Activated naive CD4-positive, alpha-beta T cell treated with anti-CD3 and anti-CD28 coated beads for 36 hours (primary cell): Measurements from ENCODE around the gene TRMT1L. TPM values are rescaled to one million over a fixed set of nuclear protein-coding genes. Genes with fewer than 3 reads are reported as not detected.

Experiments
- CTCF ChIA-PET: fragments of 350-600 bp; sonication (Branson Sonifier 250); formaldehyde crosslinking; loops from one replicate; lab custom pipeline; 2021; ENCODE audit warnings: antibody characterized with exemption; lab: Charles Lee
- DNase-seq: peaks from one replicate; pipeline ENCODE4 v3.0.0-alpha.2; 2020
- H3K27ac Mint-ChIP-seq: one replicate; pipeline ENCODE4 v1.8.0; 2021; ENCODE audit warnings: mild to moderate bottlenecking, mixed read lengths
- H3K27me3 Mint-ChIP-seq: one replicate; pipeline ENCODE4 v1.8.0; 2021; ENCODE audit warnings: low read depth, mixed read lengths
- H3K36me3 Mint-ChIP-seq: one replicate; pipeline ENCODE4 v1.8.0; 2021; ENCODE audit warnings: low read depth, mixed read lengths
- H3K4me1 Mint-ChIP-seq: one replicate; pipeline ENCODE4 v1.8.0; 2021; ENCODE audit warnings: low read depth, mixed read lengths
- H3K4me3 Mint-ChIP-seq: one replicate; pipeline ENCODE4 v1.8.0; 2021; ENCODE audit warnings: mild to moderate bottlenecking, moderate library complexity, mixed read lengths
- H3K9me3 Mint-ChIP-seq: one replicate; pipeline ENCODE4 v1.8.0; 2021; ENCODE audit warnings: mixed read lengths
- intact Hi-C: fragments of 100-400 bp; cut with micrococcal nuclease; formaldehyde crosslinking; loops from one replicate; pipeline ENCODE4 v1.15.1; 2023
- total RNA-seq, 2 experiments: library from RNA; stranded (reverse); gene quantifications; one replicate each; pipeline ENCODE4 v1.2.3, GENCODE V29; 2021

TRMT1L gene
- total RNA-seq, 2 experiments from 2014 or later, result 26.6 to 28.7 TPM

DNA sequence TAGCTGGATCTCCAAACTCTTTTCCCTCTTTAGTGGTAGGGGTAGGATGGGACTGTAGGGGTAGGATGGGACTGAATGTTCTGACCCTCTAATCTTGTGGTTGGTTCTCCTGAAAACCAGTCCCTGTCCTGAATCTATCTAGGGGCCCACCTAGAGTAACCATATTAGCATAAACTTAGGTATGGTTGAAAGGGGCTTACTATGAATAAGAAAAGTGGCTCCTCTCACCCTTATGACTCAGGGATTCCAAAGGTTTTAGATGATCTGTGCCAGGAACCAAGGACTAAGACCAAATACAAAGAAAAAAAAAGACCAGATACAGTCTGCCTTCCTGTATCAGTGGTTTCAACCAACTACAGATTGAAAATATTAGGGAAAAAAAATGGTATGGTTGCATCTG lies 82.4 kb downstream of the TRMT1L start:
- H3K4me1 Mint-ChIP-seq, result peaks cover 32% of the 10 kb centered on the region
- intact Hi-C loops, result no loop called here
- CTCF ChIA-PET, result interaction anchor here (1.8 kb wide), 1 partner anchor 10 kb away, joined by 4 read pairs; no protein-coding TSS in a partner anchor
- H3K27me3 Mint-ChIP-seq, result no peaks in the 10 kb centered on the region
- DNase-seq, result no peak
- no peak overlapping the region for H3K4me3 Mint-ChIP-seq
- H3K36me3 Mint-ChIP-seq, result peaks cover 21% of the 10 kb centered on the region
- peaks cover 5% of the 10 kb centered on the region for H3K9me3 Mint-ChIP-seq
- H3K27ac Mint-ChIP-seq, result no peak overlapping the region

- Mint-ChIP-seq H3K9me3 (peaks cover 5% of the 10 kb centered on the region), H3K36me3 (peaks cover 21% of the 10 kb centered on the region), H3K4me3 (no peak overlapping the region), H3K27me3 (no peaks in the 10 kb centered on the region), H3K4me1 (peaks cover 34% of the 10 kb centered on the region), H3K27ac (no peak overlapping the region)
- no peak for DNase-seq
- intact Hi-C loops, result no loop called here
- CTCF ChIA-PET, result no interaction called here
These were observed 83.0 kb downstream of the TRMT1L start for GRCh38 chr1:185073725-185074124.

DNA sequence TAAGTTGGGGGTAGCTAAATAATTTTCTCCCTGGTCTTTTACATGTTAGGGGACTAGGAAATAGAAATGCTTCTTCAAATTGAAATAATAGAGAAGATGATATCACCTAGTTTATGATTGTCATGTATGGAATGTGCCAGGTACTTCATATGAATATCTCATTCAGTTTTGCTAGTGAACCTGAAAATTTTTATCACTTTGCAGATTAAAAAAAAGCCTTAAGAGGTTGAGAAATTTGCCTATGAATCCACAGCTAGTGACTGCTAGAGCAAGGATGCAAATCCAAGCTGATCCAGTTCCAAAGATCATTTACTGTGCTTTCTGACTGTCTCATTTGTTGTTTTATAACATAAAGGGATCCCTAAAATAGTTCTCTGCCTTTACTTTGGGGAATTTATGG lies 86.7 kb downstream of the TRMT1L start:
- peaks cover 33% of the 10 kb centered on the region for H3K36me3 Mint-ChIP-seq
- H3K27ac Mint-ChIP-seq, result no peak overlapping the region
- CTCF ChIA-PET, result no interaction called here
- peaks cover under 1% of the 10 kb centered on the region for H3K9me3 Mint-ChIP-seq
- intact Hi-C loops, result no loop called here
- no peak overlapping the region for H3K4me3 Mint-ChIP-seq
- H3K27me3 Mint-ChIP-seq, result no peaks in the 10 kb centered on the region
- no peak for DNase-seq
- H3K4me1 Mint-ChIP-seq, result peaks cover 42% of the 10 kb centered on the region

DNA sequence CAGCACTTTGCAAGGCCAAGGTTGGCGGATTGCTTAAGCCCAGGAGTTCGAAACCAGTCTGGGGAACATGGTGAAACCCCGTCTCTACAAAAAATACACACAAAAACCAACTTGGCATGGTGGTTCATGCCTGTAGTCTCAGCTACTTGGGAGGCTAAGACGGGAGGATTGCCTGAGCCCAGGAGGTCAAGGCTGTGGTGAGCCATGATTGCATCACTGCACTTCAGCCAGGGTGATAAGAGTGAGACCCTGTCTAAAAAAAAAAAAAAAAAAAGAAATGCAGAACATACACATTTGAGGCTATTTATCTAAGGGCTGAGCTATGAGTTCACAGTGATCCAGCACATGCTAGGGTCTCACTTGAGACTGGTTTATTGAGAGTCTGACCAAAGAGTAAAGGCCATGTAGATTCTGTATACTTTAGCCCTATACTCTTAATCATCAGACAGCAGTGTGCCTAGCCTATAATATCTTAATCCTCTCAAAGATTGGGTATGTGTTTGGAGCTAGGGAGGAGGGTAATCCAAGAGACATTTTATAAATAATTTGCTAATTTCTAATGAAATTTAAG lies 87.5 kb downstream of the TRMT1L start:
- H3K4me3 Mint-ChIP-seq, result no peak overlapping the region
- H3K27me3 Mint-ChIP-seq, result no peaks in the 10 kb centered on the region
- peaks cover 35% of the 10 kb centered on the region for H3K36me3 Mint-ChIP-seq
- CTCF ChIA-PET, result interaction anchor here (1.1 kb wide), 1 partner anchor 611 kb away, joined by 3 read pairs; no protein-coding TSS in a partner anchor
- H3K27ac Mint-ChIP-seq, result no peak overlapping the region
- H3K9me3 Mint-ChIP-seq, result no peaks in the 10 kb centered on the region
- H3K4me1 Mint-ChIP-seq, result peaks cover 38% of the 10 kb centered on the region
- DNase-seq, result no peak
- intact Hi-C loops, result no loop called here

DNA sequence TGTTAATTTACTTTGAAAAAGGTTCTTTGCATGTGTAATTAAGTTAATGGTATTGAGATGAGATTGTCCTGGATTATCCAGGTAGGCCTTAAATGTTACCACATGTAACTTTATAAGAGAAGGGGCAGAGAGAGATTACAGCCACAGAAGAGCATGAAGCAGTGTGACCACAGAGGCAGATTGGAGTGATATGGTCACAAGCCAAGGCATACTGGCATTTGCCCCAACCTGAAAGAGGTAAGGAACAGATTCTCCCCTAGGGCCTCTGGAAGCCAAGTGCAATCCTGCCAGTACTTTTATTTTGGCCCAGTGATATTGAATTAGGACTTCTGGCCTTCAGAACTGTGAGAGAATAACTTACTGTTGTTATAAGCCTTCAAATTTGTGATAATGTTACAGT lies 88.4 kb downstream of the TRMT1L start:
- Mint-ChIP-seq H3K9me3 (peaks cover 5% of the 10 kb centered on the region), H3K27ac (no peak overlapping the region), H3K36me3 (peaks cover 34% of the 10 kb centered on the region), H3K4me1 (peaks cover 40% of the 10 kb centered on the region), H3K27me3 (no peaks in the 10 kb centered on the region), H3K4me3 (no peak overlapping the region)
- CTCF ChIA-PET, result no interaction called here
- DNase-seq, result no peak
- intact Hi-C loops, result no loop called here

Other genes with a start within 250 kb of the TRMT1L start
- 1 to 10 TPM; 4.2 to 4.5 TPM for gene NIBAN1, start 182.4 kb downstream of the TRMT1L start, total RNA-seq
- gene RNF2, start 111.4 kb downstream of the TRMT1L start, total RNA-seq, result 10 to 100 TPM; 19.2 to 23.4 TPM
- 1 to 10 TPM; 1.7 to 2.9 TPM for gene SWT1, start 214 bp upstream of the TRMT1L start, total RNA-seq
- gene IVNS1ABP, start 160.3 kb upstream of the TRMT1L start, total RNA-seq, result 100 to 1,000 TPM in 1 of 2 experiments, 10 to 100 TPM in 1; 97.3 to 100 TPM